BJ (cell line): ENCODE measurements around the gene RNU6-9. TPM values are rescaled to one million over a fixed set of nuclear protein-coding genes. Genes with fewer than 3 reads are reported as not detected.
A peak's percentile ranks its signal among the peaks of the same experiment; 100 is the strongest.

Experiments used
- CTCF ChIA-PET: fragments of 350-600 bp; formaldehyde crosslinking; extraction: SDS; loops from one replicate; lab custom pipeline; 2021; ENCODE audit warnings: antibody characterized with exemption, inconsistent platforms; lab: Yijun Ruan, JAX
- POLR2A ChIA-PET: fragments of 300-600 bp; sonication (Branson Sonifier 250); formaldehyde crosslinking; extraction: SDS; loops from one replicate; lab custom pipeline; 2021; ENCODE audit warnings: antibody characterized with exemption; lab: Charles Lee
- DNase-seq: peaks from one replicate; pipeline ENCODE4 v3.0.0-alpha.2; 2011; ENCODE audit warnings: low read depth
- H3K27me3 ChIP-seq: 2 replicates; pipeline ENCODE4 v1.6.0; 2011; ENCODE audit warnings: low read length; ENCODE audit not compliant: control insufficient read depth, insufficient read depth
- H3K36me3 ChIP-seq: 2 replicates; pipeline ENCODE4 v1.5.1; 2011; ENCODE audit warnings: low read length; ENCODE audit not compliant: control insufficient read depth, insufficient read depth
- H3K4me3 ChIP-seq: 2 replicates; pipeline ENCODE4 v1.5.1; 2011; ENCODE audit warnings: low read depth, mild to moderate bottlenecking, control low read depth, low read length
- CTCF ChIP-seq: IDR thresholded peaks from 2 replicates; pipeline ENCODE4 v1.5.1; 2011; ENCODE audit warnings: low read depth, mild to moderate bottlenecking, control low read depth, inconsistent platforms, low read length, moderate library complexity; ENCODE audit not compliant: insufficient read depth
- polyA plus RNA-seq: library from polyadenylated mRNA; depleted of rRNA; stranded (reverse); fragments of >200 nt; gene quantifications from 2 replicates; pipeline ENCODE4 v1.2.3, GENCODE V29; 2011

RNU6-9 gene
- polyA plus RNA-seq, 1 experiment = not detected

DNA sequence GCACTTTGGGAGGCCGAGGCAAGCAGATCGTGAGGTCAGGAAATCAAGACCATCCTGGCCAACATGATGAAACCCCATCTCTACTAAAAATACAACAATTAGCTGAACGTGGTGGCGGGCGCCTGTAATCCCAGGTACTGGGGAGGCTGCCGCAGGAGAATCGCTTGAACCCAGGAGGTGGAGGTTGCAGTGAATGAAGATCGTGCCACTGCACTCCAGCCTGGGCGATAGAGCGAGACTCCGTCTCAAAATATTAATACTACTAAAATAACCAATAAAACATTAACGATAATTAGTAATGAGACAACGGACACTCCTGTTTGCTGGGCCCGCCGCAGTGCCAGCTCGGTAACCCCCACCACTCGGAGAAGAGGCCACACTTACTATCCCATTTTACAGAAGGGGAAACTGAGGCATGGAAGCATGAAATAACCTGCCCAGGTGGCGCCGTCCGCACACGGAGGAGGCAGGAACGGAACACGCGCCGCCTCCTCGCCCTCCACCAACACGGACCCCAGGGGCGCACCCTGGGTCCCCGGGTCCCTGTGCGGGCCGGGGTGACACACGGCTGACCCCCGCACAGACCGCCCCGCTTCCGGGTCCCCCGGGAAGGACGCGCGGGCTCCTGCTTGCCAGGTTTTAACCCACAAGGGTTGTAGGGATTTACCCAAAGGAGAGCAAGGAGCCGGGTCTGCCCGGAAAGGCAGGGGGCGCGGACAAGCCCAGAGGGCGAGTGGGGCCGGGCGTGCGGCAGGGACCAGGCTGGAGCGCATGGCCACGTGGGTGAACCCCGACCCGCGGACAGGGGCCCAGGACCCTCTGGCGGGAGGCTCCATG, 18.1 kb downstream of the RNU6-9 start:
- Histone ChIP-seq H3K4me3 (peak overlapping the region; percentile 94), H3K36me3 (0 out of 2 replicates have a peak, but pooled peaks cover 2% of the 10 kb centered on the region), H3K27me3 (no peaks in the 10 kb centered on the region)
- no peak for TF ChIP-seq CTCF
- CTCF ChIA-PET = no interaction called here
- POLR2A ChIA-PET = no interaction called here
- no peak for DNase-seq

DNA sequence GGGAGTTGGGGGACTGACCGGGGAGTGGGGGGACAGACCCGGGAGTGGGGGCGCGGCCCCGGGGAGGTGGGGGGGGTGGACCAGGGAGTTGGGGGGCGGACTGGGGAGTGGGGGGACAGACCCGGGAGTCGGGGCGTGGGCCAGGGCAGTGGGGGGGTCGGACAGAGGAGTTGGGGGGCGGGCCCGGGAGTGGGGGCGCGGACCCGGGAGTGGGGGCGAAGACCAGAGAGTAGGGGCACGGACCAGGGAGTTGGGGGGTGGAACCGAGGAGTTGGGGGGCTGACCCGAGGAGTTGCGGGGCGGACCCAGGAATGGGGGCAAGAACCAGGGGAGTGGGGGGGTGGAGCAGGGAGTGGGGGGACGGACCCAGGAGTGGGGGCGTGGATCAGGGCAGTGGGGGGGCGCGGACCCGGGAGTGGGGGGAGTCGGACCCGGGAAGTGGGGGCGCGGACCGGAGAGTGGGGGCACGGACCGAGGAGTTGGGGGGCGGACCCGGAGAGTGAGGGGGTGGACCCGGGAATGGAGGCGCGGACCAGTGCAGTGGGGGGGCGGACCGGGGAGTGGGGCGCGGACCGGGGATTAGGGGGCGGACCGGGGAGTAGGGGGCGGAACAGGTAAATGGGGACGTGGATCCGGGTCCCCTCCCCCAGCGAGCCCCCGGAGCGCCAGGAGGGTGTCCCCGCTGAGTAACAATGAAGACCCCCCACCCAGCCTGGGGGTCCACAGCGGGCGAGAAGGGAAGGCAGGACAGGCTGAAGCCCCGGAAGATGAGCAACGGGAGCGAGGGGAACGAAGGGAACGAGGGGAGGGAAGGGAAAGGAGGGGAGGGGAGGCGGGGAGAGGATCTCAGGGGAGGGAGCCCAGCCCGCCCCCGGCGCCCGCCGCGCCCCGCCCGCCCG, 19.1 kb downstream of the RNU6-9 start:
- Histone ChIP-seq H3K36me3 (0 out of 2 replicates have a peak, but pooled peaks cover 2% of the 10 kb centered on the region), H3K4me3 (peak overlapping the region; percentile 94), H3K27me3 (peaks cover 1% of the 10 kb centered on the region; the same call in 1 of the 2 replicates)
- ChIA-PET CTCF (no interaction called here), POLR2A (no interaction called here)
- DNase-seq = no peak
- TF ChIP-seq CTCF = no peak

DNA sequence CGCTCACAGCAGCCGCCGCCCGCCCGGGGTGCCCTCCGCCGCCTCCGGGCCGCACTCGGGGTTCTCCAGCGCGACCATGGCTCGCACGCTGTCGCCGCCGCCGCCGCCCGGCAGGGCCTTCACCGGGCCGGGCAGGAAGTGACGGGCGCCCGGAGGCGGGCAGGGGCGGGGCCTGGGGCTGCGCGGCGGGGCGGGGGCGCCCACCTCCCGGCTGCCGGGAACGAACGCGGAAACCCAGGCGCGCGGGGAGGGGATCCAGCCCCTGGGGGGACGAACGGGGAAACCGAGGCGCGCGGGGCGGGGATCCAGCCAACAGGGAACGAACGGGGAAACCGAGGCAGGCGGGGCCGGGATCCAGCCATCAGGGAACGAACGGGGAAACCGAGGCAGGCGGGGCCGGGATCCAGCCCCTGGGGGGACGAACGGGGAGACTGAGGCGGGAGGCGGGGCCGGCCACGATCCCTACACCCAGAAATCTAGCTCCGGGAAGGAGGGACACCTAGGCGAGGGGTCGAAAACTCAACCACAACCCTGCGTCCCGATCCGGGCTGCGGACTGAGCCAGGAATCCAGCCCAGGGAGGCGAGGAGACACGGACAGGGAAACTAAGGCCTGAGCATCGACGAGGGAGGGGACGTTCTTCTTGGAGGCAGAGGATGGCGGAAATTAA, 19.9 kb downstream of the RNU6-9 start, which contains the start of gene R3HDM4:
Gene R3HDM4, minus strand, starts transcription at position 140 of the 669 bp plus-strand sequence. Its CDS starts 62 bp downstream, at position 78.
- Histone ChIP-seq H3K27me3 (peaks cover 9% of the 10 kb centered on the region), H3K36me3 (no peaks in the 10 kb centered on the region), H3K4me3 (peak within 1 kb of the TSS; percentile 94)
- CTCF ChIA-PET = interaction anchor here (0.6 kb wide), 1 partner anchor 71 kb away, joined by 3 read pairs; the partner anchor contains the start of gene WDR18
- POLR2A ChIA-PET = no interaction called here
- TF ChIP-seq CTCF = no peak
- DNase-seq = no peak

DNA sequence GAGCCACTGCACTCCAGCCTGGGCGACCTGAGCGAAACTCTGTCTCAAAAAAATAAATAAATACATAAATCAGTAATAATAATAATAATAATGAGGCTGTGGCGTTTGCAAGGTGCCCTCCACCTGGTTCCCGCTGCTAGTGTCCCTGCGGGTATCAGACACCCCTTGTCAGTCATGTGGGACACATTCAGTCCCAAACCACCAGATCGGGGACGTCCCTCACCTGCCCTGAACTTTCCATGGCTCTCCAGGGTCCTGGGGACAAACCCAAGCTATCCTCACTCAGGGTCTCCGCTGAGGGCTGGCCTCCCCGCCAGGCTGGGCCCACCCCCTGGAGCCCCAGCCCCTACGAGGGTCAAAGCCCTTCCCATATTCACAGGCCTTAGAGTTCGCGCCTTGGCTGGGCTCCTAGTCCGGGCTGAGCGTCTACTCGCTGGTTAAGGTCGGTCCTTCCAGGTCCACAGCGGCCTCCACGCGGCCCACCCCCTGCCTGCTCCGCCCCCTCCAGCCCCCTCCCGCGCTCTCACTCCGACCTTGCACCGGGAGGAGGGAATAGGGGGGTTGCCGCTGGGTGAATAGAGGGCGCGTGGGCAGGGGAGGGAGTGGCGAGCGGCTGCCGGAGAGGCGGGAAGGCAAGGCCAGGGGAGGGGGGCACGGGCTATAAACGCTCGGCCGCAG, 23.5 kb downstream of the RNU6-9 start:
- ChIA-PET CTCF (interaction anchor here (1.0 kb wide), 1 partner anchor 37 kb away, joined by 4 read pairs; no protein-coding TSS in a partner anchor), POLR2A (no interaction called here)
- Histone ChIP-seq H3K4me3 (no peak overlapping the region; the same call in 1 of the 2 replicates), H3K36me3 (no peaks in the 10 kb centered on the region), H3K27me3 (peaks cover 22% of the 10 kb centered on the region)
- no peak for DNase-seq
- TF ChIP-seq CTCF = no peak
